NCI-H510A (cell line): ENCODE data around the gene NGRN.

Experiments
- DNase-seq: peaks from one replicate; lab custom pipeline; 2025; lab: John Stamatoyannopoulos, UW

NGRN gene, protein sequence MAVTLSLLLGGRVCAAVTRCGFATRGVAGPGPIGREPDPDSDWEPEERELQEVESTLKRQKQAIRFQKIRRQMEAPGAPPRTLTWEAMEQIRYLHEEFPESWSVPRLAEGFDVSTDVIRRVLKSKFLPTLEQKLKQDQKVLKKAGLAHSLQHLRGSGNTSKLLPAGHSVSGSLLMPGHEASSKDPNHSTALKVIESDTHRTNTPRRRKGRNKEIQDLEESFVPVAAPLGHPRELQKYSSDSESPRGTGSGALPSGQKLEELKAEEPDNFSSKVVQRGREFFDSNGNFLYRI

DNA sequence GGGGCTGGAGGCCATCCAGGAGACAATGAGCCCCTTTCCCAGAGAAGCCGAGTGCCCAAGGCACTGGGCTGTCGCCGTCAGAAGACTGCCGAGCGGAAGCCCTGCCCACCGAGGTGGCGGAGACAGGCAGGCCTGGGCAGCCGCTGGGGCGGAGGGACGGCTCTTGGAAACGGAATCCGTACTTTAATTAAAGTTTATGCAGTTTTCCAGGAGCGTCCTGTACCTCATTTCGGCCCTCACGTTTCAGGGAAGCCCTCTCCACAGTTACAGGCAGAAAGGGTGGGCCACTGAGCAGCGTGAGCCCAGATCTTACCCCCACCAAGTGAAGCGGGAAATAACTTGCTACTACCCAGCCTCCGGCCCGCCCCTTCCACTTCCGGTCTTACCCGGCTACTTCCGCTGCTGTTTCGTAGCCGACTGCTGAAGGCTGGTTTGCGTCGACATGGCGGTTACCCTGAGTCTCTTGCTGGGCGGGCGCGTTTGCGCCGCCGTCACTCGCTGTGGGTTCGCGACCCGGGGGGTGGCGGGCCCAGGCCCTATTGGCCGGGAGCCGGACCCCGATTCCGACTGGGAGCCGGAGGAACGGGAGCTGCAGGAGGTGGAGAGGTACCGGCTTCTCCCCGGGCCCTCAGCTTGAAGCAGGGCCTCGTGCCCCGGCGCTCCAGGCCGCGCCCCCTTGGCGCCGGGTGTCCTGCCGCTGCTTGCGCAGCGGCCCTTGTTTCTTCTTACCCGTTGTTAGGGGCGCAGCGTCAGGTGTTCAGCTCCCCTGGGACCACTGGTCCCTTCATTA, at the start of gene NGRN:
Gene NGRN, plus strand, starts transcription at position 402 of the 790 bp plus-strand sequence. Its CDS starts 41 bp downstream, at position 443.
- peak; percentile 67 for DNase-seq

DNA sequence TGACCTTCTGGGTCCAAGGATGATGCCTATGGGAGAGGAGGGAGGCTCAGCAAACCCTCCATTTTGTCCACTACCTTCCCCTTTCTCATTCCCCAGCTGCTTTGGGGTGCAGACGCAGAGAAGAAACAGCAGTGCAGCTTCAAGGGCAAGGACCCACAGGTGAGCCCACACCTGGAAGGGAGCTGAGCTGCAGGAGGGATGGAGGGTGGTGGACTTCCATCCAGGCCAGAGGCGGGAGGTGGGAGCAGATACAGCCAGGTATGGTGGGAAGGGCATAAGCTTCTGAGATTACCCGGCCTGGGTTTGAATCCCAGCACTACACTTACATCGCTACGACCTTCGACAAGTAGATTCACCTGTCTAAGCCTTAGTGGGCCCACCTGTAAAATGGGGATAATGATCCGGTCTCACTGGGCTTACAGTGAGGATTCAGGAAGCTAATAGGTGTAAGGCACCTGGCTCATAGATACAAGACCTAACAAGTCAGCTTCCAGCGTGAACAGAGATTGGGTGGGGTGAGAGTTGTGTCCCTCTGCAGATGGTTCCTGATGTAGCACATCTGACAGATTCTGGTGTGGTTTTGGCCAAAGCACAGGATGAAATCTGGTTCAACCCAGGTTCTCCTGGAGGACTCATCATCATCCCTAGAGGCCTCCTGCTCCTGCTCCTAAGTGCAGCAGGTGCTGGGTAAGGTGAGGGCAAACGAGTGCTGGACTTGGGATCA, 47.6 kb upstream of the NGRN start:
- no peak for DNase-seq

DNA sequence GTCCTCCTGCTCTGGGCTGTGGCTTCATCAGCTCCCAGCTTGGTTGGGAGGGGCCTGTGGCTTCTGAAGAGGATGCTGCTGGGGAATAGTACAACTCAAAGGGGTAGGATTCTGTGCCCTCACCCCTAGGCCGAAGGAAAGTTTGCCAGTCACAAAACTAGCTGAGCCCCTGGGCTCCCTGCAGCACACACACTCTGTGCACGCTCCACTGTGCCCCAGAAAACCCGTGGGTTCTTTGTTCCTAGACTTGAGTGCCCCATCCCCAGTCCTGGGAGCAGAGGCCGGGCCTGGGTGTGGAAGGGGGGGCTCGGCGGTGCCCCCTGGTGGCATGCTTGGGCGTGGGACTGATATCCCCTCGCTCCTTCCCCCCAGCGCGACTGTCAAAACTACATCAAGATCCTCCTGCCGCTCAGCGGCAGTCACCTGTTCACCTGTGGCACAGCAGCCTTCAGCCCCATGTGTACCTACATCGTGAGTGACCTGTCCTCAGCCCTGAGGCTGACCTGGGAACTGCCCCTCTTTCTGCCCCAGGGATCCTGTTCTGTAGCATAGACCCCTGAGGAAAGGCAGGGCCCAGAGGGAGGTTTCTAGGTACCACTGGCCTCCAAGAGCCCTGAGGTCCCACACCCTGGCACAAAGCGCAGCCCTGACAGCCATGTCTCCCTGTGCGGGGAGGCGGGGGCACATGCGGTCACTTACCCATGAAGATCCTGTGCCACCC, 45.9 kb upstream of the NGRN start:
- no peak for DNase-seq

DNA sequence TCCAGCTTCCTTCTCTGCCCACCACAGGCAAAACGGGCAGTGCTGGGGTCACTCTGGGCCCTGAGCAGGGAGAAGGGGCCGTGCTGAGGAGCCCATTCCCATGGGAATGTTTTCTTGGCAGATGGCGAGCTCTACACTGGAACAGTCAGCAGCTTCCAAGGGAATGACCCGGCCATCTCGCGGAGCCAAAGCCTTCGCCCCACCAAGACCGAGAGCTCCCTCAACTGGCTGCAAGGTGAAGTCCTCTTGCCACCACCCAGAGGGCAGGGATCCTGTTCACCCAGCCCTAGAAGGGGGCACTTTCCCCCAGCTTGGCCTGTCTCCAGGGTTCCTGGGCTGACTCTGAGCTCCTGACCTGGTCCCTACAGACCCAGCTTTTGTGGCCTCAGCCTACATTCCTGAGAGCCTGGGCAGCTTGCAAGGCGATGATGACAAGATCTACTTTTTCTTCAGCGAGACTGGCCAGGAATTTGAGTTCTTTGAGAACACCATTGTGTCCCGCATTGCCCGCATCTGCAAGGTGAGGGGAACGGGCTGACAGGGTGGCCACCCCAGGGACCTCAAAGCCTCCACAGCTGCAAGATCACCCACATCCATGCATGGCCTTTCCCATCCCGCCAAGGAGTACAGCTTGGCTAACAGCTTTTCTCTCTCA, 44.1 kb upstream of the NGRN start:
- DNase-seq: peak; percentile 12

DNA sequence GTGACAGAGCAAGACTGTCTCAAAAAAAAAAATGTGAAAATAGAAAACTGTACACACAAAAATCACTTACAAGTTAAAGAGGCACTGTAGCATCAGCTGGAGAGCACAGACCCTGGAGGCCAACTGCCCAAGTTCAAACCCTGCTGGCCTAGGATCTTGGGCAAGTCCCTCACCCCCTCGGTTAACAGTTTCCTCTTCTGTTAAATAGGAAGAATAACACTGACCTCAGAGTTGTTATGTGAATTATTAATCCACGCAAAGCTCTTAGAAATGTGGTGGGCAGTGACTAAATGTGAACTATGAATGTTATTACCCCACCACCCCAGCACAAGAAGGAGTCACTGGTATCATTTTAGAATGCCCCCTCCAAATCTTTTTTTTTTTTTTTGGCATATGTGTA, 42.9 kb upstream of the NGRN start:
- no peak for DNase-seq

DNA sequence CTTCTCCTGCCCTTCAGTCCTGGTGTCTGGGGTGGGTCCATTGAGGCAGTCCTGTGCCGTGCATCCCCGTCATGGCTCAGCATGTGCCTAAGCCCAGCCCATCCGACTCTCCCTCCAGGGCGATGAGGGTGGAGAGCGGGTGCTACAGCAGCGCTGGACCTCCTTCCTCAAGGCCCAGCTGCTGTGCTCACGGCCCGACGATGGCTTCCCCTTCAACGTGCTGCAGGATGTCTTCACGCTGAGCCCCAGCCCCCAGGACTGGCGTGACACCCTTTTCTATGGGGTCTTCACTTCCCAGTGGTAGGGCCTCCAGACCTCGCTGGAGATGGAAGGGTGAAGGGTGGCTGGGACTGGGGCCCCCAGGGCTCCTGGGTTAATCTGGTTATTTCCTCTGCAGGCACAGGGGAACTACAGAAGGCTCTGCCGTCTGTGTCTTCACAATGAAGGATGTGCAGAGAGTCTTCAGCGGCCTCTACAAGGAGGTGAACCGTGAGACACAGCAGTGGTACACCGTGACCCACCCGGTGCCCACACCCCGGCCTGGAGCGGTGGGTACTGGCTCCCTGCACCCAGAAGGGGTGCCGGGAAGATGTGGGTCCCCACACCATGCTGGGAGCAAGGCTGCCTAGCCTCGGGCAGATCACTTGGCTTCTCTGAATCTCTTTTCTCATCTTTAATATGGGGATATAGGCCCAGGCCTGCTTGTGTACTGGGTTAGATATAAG, 41.9 kb upstream of the NGRN start:
- no peak for DNase-seq

DNA sequence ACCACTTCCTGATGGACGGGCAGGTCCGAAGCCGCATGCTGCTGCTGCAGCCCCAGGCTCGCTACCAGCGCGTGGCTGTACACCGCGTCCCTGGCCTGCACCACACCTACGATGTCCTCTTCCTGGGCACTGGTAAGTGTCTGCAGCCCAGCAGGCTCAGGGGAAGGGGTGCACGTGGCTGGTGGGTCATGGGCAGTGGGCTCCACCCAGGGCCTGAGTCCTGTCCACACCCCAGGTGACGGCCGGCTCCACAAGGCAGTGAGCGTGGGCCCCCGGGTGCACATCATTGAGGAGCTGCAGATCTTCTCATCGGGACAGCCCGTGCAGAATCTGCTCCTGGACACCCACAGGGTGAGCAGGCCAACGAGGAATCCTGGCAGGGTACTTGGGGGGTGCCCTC, 40.4 kb upstream of the NGRN start:
- DNase-seq: no peak

DNA sequence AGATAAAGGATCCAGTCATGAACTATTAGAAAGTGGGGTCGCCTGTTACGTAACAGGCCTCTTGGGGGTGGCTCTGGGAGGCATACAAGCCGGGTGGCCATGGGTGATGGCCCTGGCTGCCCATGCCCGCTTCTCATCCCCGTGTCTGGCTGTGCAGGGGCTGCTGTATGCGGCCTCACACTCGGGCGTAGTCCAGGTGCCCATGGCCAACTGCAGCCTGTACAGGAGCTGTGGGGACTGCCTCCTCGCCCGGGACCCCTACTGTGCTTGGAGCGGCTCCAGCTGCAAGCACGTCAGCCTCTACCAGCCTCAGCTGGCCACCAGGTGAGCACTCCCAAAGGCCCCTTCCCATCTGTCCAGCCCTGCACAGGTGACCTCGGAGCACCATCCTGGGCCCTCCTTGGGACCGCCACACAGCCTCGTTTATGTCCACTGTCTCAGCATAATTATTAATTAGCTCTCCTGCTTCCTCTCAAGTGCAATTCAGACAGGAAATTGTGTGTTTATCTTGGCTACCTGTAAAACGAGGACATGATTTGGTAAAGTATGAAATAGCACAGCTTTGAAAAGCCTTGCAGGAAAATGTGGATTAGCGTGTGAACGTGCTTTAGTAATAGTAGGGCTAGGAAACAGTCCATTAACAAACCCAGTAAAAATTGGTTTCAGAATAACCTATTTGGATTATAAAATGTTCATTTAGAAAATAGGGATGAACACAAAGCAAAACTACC, 39.8 kb upstream of the NGRN start:
- DNase-seq: peak; percentile 42

DNA sequence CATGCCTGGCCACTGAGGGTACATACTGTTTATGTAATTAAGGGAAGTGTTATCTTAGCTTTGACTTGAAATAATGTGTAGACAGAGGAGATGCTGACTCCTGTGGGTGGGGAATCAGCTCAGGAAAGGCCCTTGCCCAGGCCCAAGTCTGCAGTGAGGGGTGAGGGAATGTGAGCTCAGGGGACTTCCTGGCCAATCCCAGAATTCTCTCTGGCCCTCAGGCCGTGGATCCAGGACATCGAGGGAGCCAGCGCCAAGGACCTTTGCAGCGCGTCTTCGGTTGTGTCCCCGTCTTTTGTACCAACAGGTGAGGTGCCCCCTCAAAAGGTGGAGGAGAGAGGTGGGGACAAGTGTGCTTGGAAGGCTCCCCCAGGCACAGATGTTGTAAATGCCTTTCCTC, 38.1 kb upstream of the NGRN start:
- no peak for DNase-seq

DNA sequence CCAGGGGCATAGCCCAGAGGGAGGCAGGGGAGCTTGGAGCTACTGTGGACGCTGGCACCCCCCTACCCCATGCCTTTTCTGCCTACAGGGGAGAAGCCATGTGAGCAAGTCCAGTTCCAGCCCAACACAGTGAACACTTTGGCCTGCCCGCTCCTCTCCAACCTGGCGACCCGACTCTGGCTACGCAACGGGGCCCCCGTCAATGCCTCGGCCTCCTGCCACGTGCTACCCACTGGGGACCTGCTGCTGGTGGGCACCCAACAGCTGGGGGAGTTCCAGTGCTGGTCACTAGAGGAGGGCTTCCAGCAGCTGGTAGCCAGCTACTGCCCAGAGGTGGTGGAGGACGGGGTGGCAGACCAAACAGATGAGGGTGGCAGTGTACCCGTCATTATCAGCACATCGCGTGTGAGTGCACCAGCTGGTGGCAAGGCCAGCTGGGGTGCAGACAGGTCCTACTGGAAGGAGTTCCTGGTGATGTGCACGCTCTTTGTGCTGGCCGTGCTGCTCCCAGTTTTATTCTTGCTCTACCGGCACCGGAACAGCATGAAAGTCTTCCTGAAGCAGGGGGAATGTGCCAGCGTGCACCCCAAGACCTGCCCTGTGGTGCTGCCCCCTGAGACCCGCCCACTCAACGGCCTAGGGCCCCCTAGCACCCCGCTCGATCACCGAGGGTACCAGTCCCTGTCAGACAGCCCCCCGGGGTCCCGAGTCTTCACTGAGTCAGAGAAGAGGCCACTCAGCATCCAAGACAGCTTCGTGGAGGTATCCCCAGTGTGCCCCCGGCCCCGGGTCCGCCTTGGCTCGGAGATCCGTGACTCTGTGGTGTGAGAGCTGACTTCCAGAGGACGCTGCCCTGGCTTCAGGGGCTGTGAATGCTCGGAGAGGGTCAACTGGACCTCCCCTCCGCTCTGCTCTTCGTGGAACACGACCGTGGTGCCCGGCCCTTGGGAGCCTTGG, 37.4 kb upstream of the NGRN start:
- DNase-seq: no peak

DNA sequence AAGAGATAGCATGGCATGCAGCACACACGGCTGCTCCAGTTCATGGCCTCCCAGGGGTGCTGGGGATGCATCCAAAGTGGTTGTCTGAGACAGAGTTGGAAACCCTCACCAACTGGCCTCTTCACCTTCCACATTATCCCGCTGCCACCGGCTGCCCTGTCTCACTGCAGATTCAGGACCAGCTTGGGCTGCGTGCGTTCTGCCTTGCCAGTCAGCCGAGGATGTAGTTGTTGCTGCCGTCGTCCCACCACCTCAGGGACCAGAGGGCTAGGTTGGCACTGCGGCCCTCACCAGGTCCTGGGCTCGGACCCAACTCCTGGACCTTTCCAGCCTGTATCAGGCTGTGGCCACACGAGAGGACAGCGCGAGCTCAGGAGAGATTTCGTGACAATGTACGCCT, 36.5 kb upstream of the NGRN start:
- DNase-seq: no peak

DNA sequence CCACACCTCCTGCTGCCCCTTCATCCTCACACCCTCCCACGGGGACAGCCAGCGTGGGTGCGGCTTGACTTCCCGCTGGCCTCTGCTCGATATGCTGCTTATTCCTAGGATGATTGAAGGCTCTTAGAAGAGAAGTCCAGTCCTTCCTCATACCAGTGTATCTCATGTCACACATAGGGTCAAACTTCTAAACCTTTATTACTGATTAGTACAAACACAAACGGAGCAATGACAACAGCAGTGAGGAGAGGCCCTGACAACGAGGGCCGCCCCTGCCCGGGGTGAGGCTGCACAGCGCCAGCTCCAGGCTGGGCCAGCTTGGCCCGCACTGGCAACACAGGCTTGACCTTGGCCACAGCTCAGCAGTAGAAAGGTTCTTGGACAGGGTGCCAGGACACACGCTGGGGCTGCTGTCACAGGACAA, 35.4 kb upstream of the NGRN start:
- no peak for DNase-seq

DNA sequence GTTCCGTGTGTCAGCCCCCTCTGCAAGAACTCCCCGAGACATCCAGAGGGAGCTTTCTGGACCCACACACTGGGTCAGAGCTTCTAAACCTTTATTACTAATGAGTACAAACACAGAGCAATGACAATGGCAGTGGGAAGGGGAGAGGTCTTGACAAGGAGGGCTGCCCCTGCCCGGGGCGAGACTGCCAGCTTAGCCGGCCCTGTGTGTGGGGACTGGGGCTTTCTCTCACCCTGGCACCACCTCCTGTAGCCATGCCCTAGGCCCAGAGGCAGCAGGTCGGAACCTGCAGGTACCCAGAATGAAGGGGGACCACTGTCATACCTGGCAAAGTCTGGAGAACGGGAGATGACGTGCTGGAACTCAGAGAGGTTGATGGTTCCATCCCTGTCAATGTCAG, 34.9 kb upstream of the NGRN start:
- no peak for DNase-seq

DNA sequence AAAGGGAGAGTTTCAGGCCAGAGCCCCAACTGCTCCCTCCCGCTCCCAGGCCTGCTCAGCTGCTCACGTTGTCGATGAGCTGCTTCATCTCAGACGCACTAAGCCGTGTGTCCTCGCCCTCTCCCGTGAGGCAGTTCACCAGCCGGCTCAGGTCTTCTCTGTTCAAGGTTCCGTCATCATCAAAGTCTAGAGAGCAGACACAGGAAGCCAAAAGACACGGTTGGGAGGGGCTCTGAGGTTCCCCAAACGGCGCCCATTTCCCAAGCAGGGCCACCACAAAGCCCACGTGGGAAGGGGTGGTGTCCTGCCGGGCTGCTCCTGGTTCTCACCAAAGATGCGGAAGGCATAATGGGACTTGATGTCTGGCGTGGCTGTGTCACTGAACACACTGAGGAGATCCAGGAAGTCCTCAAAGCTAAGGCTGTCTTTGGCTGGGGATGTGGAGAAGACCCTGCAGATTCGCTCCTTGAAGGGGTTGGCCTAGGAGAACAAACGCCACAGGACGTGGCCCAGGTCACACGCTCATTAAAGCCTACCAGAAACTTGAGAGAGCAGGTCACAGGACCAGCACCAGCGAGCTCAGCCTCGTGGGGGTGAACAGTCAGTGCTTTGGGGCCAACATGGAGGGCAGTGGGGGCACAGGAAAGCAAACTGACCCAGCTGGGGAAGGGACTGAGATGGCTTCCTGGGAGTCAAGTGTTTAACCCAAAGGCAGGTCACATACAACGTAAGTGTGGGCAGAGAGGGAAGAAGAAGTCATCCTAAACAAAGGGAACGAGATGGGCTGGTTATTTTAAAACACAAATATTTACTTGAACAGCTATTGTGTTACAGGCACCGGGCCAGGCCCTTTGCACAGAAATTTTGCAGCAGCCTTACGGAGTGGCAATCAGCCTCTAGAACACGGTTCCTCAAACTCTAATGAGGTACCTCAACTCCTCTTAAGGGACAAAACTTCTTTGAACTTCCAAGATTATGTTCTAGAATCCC, 34.1 kb upstream of the NGRN start:
- DNase-seq: no peak

DNA sequence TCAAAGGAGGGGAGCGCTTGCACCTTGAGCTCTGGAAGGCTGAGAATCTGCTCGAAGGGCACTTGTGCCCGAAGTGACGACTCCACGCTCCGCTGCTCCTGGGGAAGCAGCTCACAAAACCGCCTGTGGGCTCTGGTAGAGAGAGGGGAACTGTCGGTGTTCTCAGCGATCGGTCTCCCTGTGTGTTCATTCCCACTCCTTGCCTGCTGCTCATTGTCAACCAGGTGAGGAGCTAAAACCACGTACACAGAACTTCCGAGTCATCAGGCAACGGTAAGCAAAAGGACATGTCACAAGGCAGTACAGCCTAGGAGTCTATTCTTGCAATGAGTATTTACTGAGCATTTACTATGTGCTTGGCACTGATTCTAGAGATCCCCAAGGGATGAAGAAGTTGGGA, 33.3 kb upstream of the NGRN start:
- no peak for DNase-seq

DNA sequence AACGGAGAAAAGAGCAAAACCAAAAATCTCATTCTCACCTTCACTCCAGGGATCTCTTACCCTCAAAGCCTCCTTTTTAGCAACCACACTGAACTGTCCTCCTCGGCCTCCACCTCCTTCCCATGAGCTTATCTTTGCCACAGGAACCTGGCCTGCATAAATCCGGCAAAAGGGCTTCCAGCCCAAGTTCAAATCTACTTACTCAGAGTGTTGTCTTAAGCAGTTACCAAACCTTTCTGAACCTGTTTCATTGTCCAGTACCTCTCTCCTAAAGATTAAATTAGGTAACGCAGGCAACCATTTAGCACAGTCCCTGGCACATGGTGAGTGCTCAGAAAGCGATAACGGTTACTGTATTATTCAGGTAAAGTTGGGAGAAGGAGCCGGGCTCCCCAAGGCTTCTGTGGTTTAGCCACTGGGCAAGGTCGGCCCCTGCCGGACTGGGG, 32.5 kb upstream of the NGRN start:
- DNase-seq: no peak

DNA sequence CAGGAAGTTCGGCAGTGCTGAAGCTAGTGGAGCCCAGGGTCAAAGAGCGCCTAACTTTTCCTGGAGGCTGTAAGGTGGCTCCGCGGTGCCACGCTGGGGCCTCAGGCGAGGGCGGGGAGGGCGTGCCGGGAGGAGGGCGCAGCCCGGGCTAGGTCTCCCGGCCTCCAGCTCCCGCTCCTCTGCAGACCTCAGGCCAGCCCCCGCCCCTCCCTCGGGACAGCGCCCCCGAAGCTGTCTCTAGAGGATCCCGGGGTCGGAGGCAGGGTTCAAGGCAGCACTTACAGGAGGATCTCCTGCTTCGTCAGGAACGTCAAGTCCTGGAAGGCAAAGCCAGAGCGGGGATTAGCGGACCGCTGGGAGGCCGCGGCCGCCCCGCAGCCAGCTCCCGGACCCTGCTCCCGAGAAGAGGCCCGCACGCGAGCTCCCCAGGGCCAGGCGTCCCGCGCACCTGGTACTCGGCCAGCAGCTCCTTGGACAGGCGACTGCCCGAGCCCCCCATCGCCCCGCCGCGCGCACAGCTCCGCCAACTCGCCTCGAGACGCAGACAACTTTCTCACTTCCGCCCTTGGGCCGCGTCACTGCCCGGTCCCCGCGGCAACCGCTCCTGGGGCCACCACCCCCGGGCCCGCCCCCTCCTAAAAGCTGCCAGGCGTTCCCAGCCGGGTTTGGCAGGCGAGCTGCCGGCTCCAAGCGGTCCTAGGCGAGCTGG, 31.9 kb upstream of the NGRN start, which contains the start of gene CIB1:
Gene CIB1, minus strand, starts transcription at position 555 of the 709 bp plus-strand sequence. Its CDS starts 56 bp downstream, at position 499.
- peak; percentile 81 for DNase-seq
